Activated CD4-positive, alpha-beta T cell treated with anti-CD3 and anti-CD28 coated beads, Interleukin-2, amount 50 U/mL, for 1 hour (primary cell): ENCODE measurements around the gene CAMTA1.

Experiments used
- DNase-seq: peaks from one replicate; pipeline ENCODE4 v3.0.0-alpha.2; 2020

CAMTA1 gene

GRCh38 chr1:7010534-7011200 lies 225.4 kb downstream of the CAMTA1 start:
- no peak for DNase-seq

DNA sequence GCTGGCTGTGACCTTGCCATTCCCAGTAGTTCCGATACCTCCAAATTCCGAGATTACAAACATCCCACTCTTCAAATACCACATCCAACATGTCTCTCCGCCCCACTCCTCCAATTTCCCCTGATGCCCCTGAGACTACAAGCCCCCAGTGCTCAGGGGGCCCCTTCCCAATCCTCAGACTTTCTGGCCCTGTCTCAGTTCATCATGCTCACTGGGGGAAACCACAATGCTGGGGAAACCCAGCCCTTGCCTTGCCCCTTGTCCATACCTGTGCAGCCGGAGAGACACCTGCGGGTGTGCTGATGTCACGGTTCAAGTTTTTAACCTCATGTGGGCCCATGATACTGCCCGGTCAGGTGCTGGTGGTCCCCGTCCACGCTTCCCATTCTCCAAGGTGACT lies 226.6 kb downstream of the CAMTA1 start:
- no peak for DNase-seq

- DNase-seq = no peak
Observed at GRCh38 chr1:7012461-7012924, 227.2 kb downstream of the CAMTA1 start.

DNA sequence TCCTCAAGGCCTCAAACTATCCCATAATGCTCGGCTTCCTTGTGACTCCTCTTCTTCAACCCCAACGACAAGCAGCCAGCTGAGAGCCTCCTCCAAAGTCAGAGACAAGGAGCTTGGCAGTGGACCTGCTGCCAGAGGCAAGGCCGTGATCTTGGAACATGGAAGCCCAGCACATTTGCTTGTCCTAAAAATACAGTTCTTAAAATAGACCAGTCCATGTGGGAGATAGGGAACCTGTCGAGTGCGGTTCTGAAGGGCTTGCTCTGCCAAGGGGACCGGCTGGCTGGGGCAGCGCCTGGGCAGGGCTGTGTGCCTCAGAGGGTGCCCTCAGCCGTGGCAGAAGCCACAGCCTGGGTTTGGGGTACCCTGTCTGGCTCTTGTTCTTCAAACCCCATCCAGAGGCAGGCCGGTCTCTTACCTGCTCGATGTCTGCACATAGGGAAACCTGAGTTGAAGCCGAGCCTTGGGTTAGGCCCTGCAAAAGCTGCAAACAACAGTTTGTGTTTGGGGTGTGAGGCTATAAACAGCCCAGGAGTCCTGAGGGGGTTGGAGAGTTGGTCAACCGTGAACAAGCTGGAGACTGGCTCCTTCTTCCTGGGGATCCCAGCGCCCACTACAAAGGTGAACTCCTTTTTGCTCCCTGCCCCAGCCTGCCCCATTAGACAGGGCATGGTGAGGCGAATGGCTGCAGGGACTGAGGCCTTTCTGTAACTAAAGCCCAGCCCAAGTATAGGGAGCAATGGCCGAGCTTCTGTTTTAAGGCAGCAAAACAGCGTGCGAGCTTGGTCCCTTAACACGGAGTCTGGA lies 228.8 kb downstream of the CAMTA1 start:
- no peak for DNase-seq

- DNase-seq = no peak
Observed at GRCh38 chr1:7014640-7014930, 229.3 kb downstream of the CAMTA1 start.

DNA sequence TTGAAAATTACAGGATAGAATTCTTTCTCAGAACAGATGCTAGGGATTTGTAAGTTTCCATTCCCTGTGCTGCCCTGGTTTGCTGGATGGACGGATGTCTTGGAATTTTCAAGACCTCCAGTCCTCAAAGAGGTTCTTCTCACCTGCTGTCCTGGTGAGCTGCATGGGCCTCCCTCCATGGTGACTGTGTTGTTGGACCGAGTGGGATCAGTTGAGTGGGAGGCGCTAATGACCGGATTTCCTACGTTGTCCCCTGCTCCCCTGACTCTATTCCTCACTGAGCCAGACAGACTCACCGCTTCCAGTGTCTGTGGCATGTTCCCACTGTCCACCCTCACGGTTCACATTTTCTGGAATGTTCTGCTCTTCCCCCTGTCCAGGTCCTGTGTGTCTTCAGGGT lies 229.8 kb downstream of the CAMTA1 start:
- no peak for DNase-seq

DNA sequence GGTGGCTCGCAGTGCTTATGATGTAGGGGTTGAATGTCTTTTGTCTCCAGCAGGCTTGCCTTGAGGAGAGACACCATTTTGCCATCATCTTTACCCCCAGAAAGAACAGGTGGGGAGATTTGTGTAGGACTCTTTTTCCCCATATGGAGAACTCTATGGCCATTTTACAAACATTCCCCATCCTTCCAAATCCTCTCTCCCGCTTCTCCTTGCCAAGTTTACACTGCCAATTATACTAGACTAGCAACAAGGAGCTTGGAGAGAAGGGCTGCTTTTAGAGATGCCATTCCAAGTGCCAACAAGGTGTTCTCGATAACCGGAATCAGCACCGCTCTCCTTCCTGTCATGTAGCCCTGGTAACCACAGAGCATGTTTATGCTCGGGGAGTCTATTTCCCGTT lies 233.1 kb downstream of the CAMTA1 start:
- no peak for DNase-seq

DNA sequence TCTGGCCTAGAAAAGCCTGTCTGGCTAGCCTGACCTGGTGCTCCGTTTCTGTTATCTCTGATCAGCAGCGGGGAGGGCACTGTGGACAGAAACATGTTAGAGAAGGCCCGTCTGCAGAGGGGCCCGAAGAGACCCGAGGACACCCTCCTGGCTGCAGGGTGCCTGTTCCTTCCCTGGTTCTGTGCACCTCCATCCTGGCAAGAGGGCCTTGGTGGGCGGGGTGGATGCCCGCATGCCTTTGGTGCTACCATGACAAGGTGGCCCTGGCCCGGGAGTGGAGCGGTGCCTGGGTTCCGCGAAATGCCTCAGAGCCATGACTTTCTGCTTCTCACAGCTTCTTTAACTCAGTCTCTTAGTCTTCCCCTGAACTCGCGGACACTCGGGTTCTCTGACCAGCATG lies 233.6 kb downstream of the CAMTA1 start:
- no peak for DNase-seq

DNA sequence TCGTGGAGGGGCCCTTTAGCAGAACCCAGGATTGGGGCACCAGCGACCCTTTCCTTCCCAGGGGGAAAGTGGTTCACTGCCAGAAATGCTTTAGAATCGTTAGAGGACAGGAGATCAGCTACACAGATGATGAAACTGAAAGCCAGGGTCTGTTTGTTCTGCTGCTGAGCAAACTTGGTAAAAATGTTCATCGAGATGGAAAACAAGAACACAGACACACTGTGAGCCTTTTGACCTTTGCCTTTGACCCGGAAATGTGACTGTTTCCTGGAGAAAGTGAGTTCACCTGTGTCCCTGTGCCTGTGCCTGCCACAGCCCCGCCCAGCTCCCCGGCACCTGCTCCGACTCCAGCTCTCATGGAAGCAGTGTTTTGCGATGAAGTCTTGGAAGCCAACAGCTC lies 234.3 kb downstream of the CAMTA1 start:
- no peak for DNase-seq

DNA sequence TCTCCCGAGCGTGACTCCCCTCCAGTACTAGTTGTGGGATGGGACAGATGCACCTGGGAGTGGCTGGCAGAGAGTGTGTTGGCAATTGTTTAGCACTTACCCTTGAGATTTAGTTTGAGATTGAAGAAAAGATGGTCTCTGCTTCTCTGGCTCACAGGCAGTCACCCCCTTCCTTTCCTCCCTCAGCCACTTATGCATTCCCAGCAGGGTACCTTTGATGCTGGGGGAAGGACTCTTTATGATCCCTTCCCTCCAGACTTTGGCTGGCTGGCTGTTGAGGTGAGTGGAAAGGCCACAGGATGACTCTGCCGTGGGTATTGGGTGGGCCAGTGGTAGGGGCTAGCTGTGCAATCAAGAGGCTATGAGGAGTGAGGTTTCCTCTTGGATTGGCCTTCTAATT lies 236.8 kb downstream of the CAMTA1 start:
- DNase-seq = no peak

DNA sequence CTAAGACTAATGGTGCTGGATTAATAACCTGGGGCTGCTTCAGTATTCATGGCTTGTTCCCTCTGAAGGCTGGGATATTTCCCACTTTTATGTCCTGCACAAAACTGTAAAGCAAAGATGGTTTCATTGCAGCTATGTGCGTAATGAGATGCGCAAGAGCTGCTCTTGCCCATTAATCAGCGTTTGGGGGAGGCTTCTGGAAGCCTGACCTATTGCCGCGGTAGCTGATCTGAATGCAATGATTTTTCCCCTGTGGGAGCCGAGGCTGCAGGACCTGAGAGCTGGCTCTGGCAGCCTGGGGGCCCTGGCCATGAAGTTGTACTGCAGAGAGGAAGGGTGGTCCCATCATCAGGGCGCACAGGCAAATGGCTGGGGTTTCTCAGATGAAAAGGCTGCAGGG lies 239.8 kb downstream of the CAMTA1 start:
- no peak for DNase-seq

GRCh38 chr1:7026169-7026568 lies 240.9 kb downstream of the CAMTA1 start:
- DNase-seq = no peak

- no peak for DNase-seq
Observed at GRCh38 chr1:7032992-7033391, 247.7 kb downstream of the CAMTA1 start.

- no peak for DNase-seq
Observed at GRCh38 chr1:7036386-7036785, 251.1 kb downstream of the CAMTA1 start.

- no peak for DNase-seq
Observed at GRCh38 chr1:7039590-7040220, 254.5 kb downstream of the CAMTA1 start.

DNA sequence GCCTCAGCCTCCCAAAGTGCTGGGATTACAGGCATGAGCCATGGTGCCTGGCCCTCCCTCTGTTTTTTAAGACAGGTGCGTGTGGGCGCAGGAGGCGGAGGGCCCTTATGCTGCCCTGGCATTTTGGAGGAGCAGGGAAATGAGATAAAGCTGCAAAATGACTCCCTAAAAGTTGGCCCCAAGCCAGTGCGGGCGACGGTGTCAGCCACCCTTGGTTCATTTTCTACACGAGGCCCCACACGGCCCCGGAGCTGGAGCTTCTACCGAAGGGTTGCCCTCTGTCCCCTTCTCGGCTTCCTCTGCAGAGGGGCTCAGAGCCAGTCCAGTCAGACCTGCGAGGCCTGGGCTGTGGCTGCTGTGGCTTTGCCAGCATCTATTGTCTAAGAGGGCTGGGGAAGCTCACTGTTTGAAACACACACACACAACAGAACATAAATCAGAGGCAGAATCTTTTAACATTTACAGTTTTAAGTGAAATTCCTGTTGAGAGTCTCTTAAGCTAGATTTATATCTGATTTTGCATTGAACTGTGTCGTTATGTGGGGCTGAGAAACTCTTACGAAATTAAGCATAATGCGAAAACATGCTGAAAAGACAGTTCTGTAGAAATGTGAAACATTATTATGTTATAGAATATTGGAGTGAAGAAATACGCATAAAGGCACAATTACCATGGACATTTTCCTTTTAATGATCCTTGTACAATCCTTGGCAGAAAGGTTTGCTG lies 255.9 kb downstream of the CAMTA1 start:
- no peak for DNase-seq

- DNase-seq = no peak
Observed at GRCh38 chr1:7042322-7043190, 257.3 kb downstream of the CAMTA1 start.

GRCh38 chr1:7043191-7043549 lies 257.9 kb downstream of the CAMTA1 start:
- no peak for DNase-seq

GRCh38 chr1:7043719-7044535 lies 258.7 kb downstream of the CAMTA1 start:
- DNase-seq = no peak

GRCh38 chr1:7045897-7046296 lies 260.6 kb downstream of the CAMTA1 start:
- DNase-seq = no peak

GRCh38 chr1:7046314-7046713 lies 261.1 kb downstream of the CAMTA1 start:
- no peak for DNase-seq

DNA sequence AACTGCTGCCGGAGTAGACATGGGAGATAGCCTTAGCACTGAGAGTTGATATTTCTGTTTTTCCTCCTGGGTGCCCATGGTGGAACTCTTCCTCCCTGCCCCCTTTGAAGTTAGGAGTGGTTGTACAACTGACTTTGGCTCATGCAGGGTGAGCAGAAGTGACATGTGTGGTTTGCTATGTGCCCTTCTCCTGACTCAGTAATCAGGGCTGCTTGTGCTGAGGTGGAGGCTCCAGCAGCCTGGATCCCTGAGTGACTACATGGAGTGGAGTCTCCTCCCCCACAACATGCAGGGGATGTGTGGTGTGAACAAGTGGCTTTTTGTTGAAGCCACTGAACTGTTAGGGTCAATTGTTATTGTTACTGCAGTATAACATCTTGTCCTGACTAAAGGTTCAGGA lies 261.6 kb downstream of the CAMTA1 start:
- no peak for DNase-seq
